Measurements from ENCODE around the gene PCMTD2.

GRCh38 chr20:64253443-64253842 is 2.1 kb upstream of the PCMTD2 start:
- no peak for TF ChIP-seq REST (IDR thresholded peaks at IDR 0.05; ENCODE audit: insufficient read depth in 1 of 2, low read depth in 2 of 2, low read length in 2 of 2)
- no peak for TF ChIP-seq TAF1 (IDR thresholded peaks at IDR 0.05; ENCODE audit: borderline replicate concordance, insufficient read depth, low read length)
- TF ChIP-seq FOXP2 (optimal IDR thresholded peaks at IDR 0.05; ENCODE audit: borderline replicate concordance, extremely low read depth, extremely low read length, insufficient read depth) = no peak
- no peak for TF ChIP-seq POLR2AphosphoS5 (IDR thresholded peaks at IDR 0.05; ENCODE audit: low read depth, low read length)
- TF ChIP-seq SIN3A (IDR thresholded peaks at IDR 0.05; ENCODE audit: borderline replicate concordance, insufficient read depth, low read length) = no peak

All from PFSK-1 (cell line).